ENCODE results near the gene ARFGAP3.
"Not testable (repeated sequence)": the region's sequence is repeated elsewhere in the genome, so short reads cannot be mapped to it uniquely, and the experiment has no call there.

Gene ARFGAP3

DNA sequence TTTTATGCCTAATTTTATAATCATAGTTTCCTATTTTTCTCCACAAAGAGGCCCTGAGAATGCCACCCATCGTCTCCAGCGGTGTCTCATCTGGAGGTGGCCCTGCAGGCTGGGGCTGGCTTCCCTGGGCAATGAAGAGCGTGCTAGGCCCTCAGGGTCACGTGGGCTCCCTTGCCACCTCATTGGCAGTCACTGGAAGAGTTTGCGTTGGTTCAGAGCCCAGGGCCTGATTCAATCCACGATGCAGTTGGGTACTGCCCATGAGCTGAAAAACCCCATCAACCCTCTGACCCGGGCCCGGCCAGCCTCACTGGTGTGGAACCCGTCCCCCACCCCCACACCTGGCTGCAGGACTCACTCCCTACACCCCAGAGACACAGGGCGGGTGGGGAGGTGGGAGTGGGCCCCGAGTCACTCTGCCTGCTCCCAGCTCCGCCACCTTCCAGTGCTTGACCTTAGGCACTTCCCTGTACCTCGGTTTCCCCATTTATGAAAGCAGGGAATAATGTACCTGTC, 93.0 kb downstream of the ARFGAP3 start:
- Mint-ChIP-seq H3K27ac (peak overlapping the region in 1 of 2 donors; percentile 54), H3K4me1 (no peaks in the 10 kb centered on the region), H3K4me3 (no peak overlapping the region), H3K27me3 (peaks cover 9% of the 10 kb centered on the region), H3K9me3 (no peaks in the 10 kb centered on the region)
- DNase-seq, result no peak
- no peak for ATAC-seq

DNA sequence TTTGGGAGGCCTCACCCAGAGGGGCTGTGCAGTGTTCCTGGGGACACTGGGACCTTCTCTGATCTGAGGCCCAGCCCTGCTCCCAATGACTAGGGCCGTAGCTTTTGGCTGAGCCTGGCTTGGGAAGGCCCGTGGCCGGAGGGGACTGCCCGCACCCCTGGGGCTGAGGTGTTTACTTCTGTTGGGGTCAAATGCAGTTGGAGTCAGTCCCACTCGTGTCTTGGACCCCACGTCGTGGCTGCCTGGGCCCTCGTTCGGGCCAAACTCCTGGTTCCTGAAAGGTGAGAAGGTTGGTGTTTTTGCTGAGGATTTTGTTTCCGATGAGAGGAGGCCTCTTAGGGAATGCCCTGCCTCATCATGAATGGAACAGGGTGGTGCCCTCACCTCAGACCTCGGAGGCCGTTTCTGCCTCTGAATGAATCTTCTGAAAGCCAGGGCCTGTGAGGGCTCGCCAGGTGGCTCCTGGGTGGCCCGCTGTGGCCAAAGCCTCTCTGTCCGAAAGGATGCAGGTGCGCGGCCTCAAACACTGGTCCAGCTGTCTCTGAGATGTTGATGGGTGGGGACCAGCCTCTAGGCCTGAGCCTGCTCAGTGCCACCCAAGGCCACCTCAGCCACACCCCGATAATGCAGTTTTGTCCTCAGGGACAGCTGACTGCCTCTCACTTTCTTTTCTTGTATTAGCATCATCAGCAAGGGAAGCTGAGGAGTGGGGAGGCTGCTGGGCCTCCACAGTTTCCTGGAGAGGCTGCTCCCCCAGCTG, 96.1 kb downstream of the ARFGAP3 start:
- Mint-ChIP-seq H3K9me3 (no peaks in the 10 kb centered on the region), H3K27ac (no peak overlapping the region)
- no peak for ATAC-seq

DNA sequence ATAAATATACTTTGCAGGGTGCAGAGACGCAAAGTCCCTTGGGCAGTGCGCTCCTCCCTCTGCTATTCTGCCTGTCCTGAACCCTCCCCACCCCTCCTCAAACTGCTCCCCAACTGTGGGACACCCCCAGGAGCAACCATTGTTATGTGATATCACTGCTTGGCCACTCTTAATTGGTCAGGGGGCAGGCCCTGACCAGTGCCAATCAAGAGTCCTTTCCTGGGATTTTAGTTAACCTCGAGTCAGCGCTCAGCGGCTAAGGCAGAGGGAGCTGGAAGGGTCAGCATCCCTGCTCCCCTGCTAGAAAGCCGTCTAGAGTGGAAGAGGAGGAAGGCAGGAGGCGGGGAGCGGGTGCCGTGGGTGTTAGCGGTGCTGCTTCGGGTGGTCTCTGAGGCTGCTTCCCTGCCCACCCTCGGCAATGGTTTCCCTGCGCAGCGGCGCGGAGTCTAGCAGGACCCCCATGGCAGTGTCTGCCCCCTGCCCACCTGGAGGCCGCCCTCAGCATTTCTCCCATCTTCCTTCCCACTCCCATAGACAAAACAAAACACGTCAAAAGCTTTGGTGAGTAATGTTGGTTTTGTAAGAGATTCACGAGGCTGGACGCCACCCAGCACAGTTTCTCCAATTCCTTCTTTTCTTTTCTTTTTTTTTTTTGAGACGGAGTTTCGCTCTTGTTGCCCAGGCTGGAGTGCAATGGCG, 98.0 kb downstream of the ARFGAP3 start:
- Mint-ChIP-seq H3K27me3 (peaks cover 10% of the 10 kb centered on the region), H3K4me1 (no peaks in the 10 kb centered on the region), H3K4me3 (no peak overlapping the region), H3K27ac (no peak overlapping the region), H3K9me3 (no peaks in the 10 kb centered on the region)
- ATAC-seq, result no peak
- DNase-seq, result no peak

More for the DNA sequence above, 96.1 kb downstream of the ARFGAP3 start:
- H3K4me3 Mint-ChIP-seq, result no peak overlapping the region
- DNase-seq, result no peak
- no peaks in the 10 kb centered on the region for H3K4me1 Mint-ChIP-seq
- H3K27me3 Mint-ChIP-seq, result peaks cover 10% of the 10 kb centered on the region

DNA sequence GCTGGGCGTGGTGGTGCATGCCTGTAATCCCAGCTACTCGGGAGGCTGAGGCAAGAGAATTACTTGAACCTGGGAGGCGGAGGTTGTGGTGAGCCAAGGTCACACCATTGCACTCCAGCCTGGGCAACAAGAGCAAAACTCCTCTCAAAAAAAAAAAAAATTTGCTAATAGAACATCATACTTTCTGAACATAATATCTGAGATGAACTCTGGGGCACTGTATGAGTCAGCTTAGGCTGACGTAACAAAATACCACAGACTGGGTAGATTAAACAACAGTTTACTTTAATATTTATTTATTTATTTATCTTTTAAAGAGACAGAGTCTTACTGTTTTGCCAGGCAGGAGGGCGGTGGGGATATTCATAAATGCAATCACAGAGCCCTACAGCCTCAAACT, 101.5 kb downstream of the ARFGAP3 start:
- not testable (repeated sequence) for H3K27ac Mint-ChIP-seq, H3K4me3 Mint-ChIP-seq, DNase-seq, H3K9me3 Mint-ChIP-seq, H3K4me1 Mint-ChIP-seq, ATAC-seq, H3K27me3 Mint-ChIP-seq

DNA sequence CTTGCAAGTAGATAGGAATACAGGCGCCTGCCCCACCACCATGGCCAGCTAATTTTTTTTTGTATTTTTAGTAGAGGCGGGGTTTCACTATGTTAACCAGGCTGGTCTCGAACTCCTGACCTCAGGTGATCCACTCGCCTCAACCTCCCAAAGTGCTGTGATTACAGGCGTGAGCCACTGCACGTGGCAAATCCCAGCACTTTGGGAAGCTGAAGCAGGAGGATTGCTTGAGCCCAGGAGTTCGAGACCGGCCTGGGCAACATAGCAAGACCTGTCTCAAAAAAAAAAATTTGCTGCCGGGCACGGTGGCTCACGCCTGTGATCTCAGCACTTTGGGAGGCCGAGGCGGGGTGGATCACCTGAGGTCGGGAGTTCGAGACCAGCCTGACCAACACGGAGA, 102.0 kb downstream of the ARFGAP3 start:
- not testable (repeated sequence) for H3K9me3 Mint-ChIP-seq, H3K4me3 Mint-ChIP-seq, H3K27ac Mint-ChIP-seq, ATAC-seq, H3K4me1 Mint-ChIP-seq, H3K27me3 Mint-ChIP-seq, DNase-seq

DNA sequence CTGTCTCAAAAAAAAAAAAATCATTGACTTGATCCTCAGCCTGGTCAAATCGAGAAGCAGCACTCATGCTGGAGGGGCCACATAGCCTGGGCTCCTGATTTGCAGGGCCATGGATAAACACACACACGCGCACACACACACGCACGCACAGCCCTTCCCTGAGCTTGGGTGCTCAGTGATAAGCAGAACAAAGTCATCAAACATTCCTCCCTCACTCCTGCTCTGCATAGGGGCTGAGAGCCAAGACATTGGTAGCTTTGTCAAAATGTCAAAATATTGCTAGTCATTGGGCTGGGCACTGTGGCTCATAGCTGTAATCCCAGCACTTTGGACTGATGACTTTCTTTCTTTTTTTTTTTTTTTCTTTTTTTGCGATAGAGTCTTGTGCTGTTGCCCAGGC, 102.4 kb downstream of the ARFGAP3 start:
- no peak for DNase-seq
- no peaks in the 10 kb centered on the region for H3K9me3 Mint-ChIP-seq
- H3K4me3 Mint-ChIP-seq, result no peak overlapping the region
- H3K4me1 Mint-ChIP-seq, result no peaks in the 10 kb centered on the region
- H3K27ac Mint-ChIP-seq, result no peak overlapping the region
- ATAC-seq, result no peak
- peaks cover 10% of the 10 kb centered on the region for H3K27me3 Mint-ChIP-seq

DNA sequence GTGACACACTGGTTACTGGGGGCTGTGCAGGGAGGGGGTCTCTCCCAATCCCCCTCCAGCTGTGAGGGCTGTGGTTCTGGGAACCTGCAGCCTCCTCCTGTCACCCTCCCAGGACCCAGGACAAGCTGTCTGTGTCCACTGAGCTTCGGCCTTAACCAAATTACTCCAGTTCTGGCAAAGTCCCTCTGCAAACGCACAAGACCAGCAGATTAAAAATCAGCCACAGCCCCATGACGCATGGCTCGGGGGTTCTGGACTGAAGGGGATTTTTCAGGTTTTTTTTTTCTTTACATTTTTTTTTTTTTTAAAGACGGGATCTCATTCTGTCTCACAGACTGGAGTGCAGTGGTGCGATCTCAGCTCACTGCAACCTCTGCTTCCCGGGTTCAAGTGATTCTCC, 104.2 kb downstream of the ARFGAP3 start:
- no peaks in the 10 kb centered on the region for H3K4me1 Mint-ChIP-seq
- peaks cover 5% of the 10 kb centered on the region for H3K27me3 Mint-ChIP-seq
- no peaks in the 10 kb centered on the region for H3K9me3 Mint-ChIP-seq
- no peak overlapping the region for H3K27ac Mint-ChIP-seq
- ATAC-seq, result no peak
- no peak for DNase-seq
- no peak overlapping the region for H3K4me3 Mint-ChIP-seq

DNA sequence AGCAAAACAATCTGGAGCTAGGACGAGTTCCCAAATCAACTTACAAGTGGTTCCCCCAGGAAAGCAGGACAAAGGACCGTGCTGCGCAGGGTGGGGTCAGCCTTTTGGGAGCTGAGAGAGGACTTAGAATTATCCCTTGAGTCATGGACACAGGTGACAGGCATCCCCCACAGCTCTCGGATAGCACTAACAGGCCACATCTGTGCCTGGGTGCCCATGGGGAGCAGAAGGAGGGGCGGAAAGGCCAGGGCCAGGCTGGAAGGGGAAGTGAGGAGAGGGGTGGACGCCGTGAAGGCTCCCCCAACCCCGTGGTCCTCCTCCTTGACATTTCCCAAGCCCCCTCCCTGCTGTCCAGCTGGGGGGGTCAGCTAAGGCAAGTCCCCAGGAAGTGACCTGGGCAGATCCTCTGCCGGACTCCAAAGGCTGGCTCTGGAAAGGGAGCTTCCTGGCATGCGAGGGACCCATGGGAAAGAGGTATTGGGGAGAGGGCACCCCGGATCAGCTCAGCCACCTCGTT, 104.8 kb downstream of the ARFGAP3 start:
- Mint-ChIP-seq H3K27ac (no peak overlapping the region), H3K27me3 (no peaks in the 10 kb centered on the region), H3K9me3 (no peaks in the 10 kb centered on the region), H3K4me1 (no peaks in the 10 kb centered on the region), H3K4me3 (no peak overlapping the region)
- DNase-seq (no peak), ATAC-seq (no peak)

DNA sequence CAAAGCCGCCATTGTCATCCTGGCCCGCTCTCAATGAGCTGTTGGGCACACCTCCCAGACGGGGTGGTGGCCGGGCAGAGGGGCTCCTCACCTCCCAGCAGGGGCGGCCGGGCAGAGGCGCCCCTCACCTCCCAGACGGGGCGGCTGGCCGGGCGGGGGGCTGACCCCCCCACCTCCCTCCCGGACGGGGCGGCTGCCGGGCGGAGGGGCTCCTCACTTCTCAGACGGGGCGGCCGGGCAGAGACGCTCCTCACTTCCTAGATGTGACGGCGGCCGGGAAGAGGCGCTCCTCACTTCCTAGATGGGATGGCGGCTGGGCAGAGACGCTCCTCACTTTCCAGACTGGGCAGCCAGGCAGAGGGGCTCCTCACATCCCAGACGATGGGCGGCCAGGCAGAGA, 106.7 kb downstream of the ARFGAP3 start:
- H3K27me3 Mint-ChIP-seq, H3K9me3 Mint-ChIP-seq, ATAC-seq, H3K4me1 Mint-ChIP-seq, H3K4me3 Mint-ChIP-seq, DNase-seq, H3K27ac Mint-ChIP-seq: not testable (repeated sequence)

DNA sequence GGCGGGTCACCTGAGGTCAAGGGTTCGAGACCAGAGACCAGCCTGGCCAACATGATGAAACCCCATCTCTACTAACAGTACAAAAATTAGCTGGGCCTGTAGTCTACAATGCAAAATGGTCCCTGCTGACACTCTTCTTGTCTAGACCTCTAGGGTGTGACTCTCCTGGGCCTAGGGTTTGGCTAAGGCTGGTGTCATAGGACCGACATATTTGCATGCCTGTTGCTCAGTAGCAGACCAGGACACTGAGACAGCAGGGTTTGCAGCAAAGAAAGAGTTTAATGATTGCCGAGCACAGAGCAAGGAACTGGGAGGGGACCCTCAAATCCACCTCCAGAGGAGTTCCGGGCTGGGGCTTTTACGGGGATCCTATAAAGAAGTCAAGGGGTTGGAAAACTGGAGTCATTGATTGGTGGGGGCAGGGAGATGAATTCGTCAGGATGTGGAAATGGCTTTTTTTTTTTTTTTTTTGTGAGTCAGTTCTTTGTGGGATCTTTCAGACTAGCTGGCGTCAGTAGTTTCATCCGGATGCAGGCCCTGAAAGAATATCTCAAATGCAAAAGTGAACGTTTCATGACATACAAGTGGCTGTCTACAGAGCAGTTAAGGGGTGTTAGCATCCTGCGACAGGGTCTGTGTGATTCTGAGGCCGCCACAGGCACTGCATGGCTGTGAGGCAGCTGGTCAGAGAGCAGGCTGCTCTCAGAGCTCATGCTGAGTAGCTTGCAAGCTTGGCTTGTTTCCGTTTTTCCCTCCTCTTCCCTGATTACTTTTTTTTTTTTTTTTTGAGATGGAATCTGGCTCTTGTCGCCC, 109.2 kb downstream of the ARFGAP3 start:
- Mint-ChIP-seq H3K27me3 (no peaks in the 10 kb centered on the region), H3K4me1 (no peaks in the 10 kb centered on the region), H3K4me3 (no peak overlapping the region), H3K27ac (no peak overlapping the region), H3K9me3 (no peaks in the 10 kb centered on the region)
- no peak for ATAC-seq
- no peak for DNase-seq

Data from stimulated activated naive CD8-positive, alpha-beta T cell treated with anti-CD3 and anti-CD28 coated beads, Interleukin-15, amount 100 ng/mL, for 72 hours (primary cell).